HFFc6 (cell line): ENCODE data around the gene IL24. TPM values are rescaled to one million over a fixed set of nuclear protein-coding genes. Genes with fewer than 3 reads are reported as not detected.

ENCODE experiments used
- DNase-seq: peaks from one replicate; pipeline ENCODE4 v3.0.0-alpha.2; 2018
- H3K27ac Mint-ChIP-seq: 2 replicates; pipeline ENCODE4 v1.8.0; 2020; ENCODE audit warnings: mild to moderate bottlenecking, mixed read lengths
- H3K27me3 Mint-ChIP-seq: 2 replicates; pipeline ENCODE4 v1.8.0; 2021; ENCODE audit warnings: mild to moderate bottlenecking, moderate library complexity, mixed read lengths; ENCODE audit not compliant: insufficient read depth
- H3K36me3 Mint-ChIP-seq: 2 replicates; pipeline ENCODE4 v1.8.0; 2021; ENCODE audit warnings: low read depth, mixed read lengths
- H3K4me1 Mint-ChIP-seq: 2 replicates; pipeline ENCODE4 v1.8.0; 2020; ENCODE audit warnings: low read depth, mixed read lengths
- H3K4me3 Mint-ChIP-seq: 2 replicates; pipeline ENCODE4 v1.8.0; 2020; ENCODE audit warnings: mild to moderate bottlenecking, moderate library complexity, mixed read lengths
- H3K9me3 Mint-ChIP-seq: 2 replicates; pipeline ENCODE4 v1.8.0; 2020; ENCODE audit warnings: mild to moderate bottlenecking, mixed read lengths
- total RNA-seq, 6 experiments: library from RNA; stranded (reverse); fragmentation: NEBNext Ultra II Directional; extraction: Animal tissue kit (Norgen Biotek cat#: 25700); gene quantifications; 2 replicates in 1 of 6; 3 replicates in 5 of 6; pipeline ENCODE4 v1.2.3, GENCODE V29; 2021
- TF ChIP-seq, protein P1 (sequence below): fragments of 200-600 bp; sonication (generic); IDR thresholded peaks from 2 replicates; pipeline ENCODE4 v1.5.0; 2021; ENCODE audit warnings: antibody characterized with exemption, mild to moderate bottlenecking

Gene IL24
- total RNA-seq, 6 experiments from 2014 or later: 0.24 TPM; not detected in 5

GRCh38 chr1:206863266-206863665 lies 34.0 kb upstream of the IL24 start:
- Mint-ChIP-seq H3K36me3 (no peaks in the 10 kb centered on the region), H3K4me1 (peaks cover 28% of the 10 kb centered on the region), H3K27me3 (peaks cover 17% of the 10 kb centered on the region), H3K27ac (no peak overlapping the region), H3K9me3 (no peaks in the 10 kb centered on the region), H3K4me3 (no peak overlapping the region)
- DNase-seq: no peak
- TF ChIP-seq, protein P1, sequence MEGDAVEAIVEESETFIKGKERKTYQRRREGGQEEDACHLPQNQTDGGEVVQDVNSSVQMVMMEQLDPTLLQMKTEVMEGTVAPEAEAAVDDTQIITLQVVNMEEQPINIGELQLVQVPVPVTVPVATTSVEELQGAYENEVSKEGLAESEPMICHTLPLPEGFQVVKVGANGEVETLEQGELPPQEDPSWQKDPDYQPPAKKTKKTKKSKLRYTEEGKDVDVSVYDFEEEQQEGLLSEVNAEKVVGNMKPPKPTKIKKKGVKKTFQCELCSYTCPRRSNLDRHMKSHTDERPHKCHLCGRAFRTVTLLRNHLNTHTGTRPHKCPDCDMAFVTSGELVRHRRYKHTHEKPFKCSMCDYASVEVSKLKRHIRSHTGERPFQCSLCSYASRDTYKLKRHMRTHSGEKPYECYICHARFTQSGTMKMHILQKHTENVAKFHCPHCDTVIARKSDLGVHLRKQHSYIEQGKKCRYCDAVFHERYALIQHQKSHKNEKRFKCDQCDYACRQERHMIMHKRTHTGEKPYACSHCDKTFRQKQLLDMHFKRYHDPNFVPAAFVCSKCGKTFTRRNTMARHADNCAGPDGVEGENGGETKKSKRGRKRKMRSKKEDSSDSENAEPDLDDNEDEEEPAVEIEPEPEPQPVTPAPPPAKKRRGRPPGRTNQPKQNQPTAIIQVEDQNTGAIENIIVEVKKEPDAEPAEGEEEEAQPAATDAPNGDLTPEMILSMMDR: no peak

DNA sequence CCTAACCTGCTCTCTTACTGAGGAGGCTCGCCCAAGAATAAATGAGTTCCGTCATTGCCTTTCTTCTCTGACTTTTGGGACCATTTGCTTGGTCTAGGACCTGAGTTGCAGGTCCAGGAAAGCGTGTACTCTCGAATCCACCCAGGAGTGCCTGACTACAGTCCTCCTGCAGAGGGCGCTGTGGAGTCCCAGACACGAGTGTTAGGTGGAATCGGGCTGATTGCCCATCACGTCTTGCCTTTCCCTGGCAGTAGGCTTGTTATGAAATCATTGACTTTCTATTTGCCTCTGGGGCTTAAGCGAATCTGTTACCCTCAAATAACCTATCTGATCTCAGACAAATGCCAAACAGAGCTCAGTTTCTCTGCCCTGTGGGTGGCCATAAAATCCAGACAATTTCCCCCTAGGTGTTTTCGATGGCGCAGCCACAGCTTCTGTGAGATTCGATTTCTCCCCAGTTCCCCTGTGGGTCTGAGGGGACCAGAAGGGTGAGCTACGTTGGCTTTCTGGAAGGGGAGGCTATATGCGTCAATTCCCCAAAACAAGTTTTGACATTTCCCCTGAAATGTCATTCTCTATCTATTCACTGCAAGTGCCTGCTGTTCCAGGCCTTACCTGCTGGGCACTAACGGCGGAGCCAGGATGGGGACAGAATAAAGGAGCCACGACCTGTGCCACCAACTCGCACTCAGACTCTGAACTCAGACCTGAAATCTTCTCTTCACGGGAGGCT lies 32.1 kb upstream of the IL24 start, which contains the start of gene IL20:
TSS of gene IL20 (plus strand) at position 685 of the 733 bp plus-strand sequence. CDS start 230 bp downstream, outside the sequence.
- peaks cover 31% of the 10 kb centered on the region for H3K4me1 Mint-ChIP-seq
- peaks cover 12% of the 10 kb centered on the region for H3K27me3 Mint-ChIP-seq
- no peak within 1 kb of the TSS for H3K27ac Mint-ChIP-seq
- peak; percentile 82 for DNase-seq
- TF ChIP-seq, protein P1: peak; percentile 96
- H3K9me3 Mint-ChIP-seq: no peaks in the 10 kb centered on the region
- H3K36me3 Mint-ChIP-seq: no peaks in the 10 kb centered on the region
- H3K4me3 Mint-ChIP-seq: no peak within 1 kb of the TSS

- Mint-ChIP-seq H3K27me3 (peaks cover 13% of the 10 kb centered on the region), H3K4me1 (peaks cover 39% of the 10 kb centered on the region), H3K9me3 (no peaks in the 10 kb centered on the region), H3K27ac (no peak overlapping the region), H3K4me3 (no peak overlapping the region), H3K36me3 (no peaks in the 10 kb centered on the region)
- no peak for DNase-seq
- TF ChIP-seq, protein P1: no peak
Measured at GRCh38 chr1:206866062-206866461, 31.2 kb upstream of the IL24 start.

DNA sequence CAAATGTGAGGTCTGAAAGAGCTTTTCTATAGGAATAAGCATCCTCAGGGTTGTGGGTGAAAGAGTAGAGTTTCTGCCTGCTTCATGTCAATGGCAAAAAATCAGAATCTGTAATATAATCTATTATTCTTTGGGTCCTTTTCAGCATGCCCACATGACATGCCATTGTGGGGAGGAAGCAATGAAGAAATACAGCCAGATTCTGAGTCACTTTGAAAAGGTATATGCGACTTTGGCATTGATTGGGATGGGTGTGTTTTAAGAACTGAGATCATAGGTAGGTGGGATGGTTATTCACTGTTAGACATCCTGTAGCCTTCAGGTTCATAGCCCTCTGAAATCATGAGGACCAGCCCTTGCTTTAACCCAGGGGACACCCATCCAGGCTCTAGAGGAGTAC lies 30.0 kb upstream of the IL24 start:
- Mint-ChIP-seq H3K27me3 (peaks cover 10% of the 10 kb centered on the region), H3K36me3 (peaks cover 3% of the 10 kb centered on the region; the same call in 1 of the 2 replicates), H3K4me1 (peaks cover 39% of the 10 kb centered on the region), H3K27ac (no peak overlapping the region), H3K9me3 (peaks cover 2% of the 10 kb centered on the region; the same call in 1 of the 2 replicates), H3K4me3 (no peak overlapping the region)
- TF ChIP-seq, protein P1: no peak
- no peak for DNase-seq

GRCh38 chr1:206867716-206868115 lies 29.5 kb upstream of the IL24 start:
- peaks cover 39% of the 10 kb centered on the region for H3K4me1 Mint-ChIP-seq
- peaks cover 4% of the 10 kb centered on the region; the same call in 1 of the 2 replicates for H3K36me3 Mint-ChIP-seq
- H3K27me3 Mint-ChIP-seq: peaks cover 10% of the 10 kb centered on the region
- DNase-seq: no peak
- peaks cover 4% of the 10 kb centered on the region; the same call in 1 of the 2 replicates for H3K9me3 Mint-ChIP-seq
- no peak overlapping the region for H3K27ac Mint-ChIP-seq
- H3K4me3 Mint-ChIP-seq: no peak overlapping the region
- TF ChIP-seq, protein P1: no peak
